ENCODE data around the gene RABEP2. TPM values are rescaled to one million over a fixed set of nuclear protein-coding genes. Genes with fewer than 3 reads are reported as not detected.
"Not testable (repeated sequence)": the region's sequence is repeated elsewhere in the genome, so short reads cannot be mapped to it uniquely, and the experiment has no call there.

Gene RABEP2
- total RNA-seq, 1 experiment from 2014 or later = 47.3 TPM

DNA sequence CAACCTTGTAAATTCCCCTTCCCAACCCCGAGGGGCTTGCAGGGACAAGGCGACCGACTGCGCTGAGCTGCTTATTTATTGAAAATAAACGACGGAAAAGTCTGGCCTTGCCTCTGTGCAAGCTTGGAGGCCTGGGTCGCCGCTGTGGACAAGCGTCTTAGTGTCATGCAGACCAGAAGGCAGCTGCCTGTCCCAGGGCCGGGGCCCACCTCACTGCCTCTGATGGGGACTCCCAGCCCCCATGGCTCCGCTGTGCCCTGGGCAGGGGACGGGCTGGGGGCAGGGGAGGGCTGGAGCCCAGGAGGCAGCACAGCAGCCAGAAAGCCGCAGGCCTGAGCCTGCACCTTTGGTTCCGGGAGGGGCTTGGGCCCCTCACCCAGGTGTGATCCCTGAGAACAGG, 20.7 kb downstream of the RABEP2 start:
- DNase-seq (ENCODE audit: low spot score) = no peak

DNA sequence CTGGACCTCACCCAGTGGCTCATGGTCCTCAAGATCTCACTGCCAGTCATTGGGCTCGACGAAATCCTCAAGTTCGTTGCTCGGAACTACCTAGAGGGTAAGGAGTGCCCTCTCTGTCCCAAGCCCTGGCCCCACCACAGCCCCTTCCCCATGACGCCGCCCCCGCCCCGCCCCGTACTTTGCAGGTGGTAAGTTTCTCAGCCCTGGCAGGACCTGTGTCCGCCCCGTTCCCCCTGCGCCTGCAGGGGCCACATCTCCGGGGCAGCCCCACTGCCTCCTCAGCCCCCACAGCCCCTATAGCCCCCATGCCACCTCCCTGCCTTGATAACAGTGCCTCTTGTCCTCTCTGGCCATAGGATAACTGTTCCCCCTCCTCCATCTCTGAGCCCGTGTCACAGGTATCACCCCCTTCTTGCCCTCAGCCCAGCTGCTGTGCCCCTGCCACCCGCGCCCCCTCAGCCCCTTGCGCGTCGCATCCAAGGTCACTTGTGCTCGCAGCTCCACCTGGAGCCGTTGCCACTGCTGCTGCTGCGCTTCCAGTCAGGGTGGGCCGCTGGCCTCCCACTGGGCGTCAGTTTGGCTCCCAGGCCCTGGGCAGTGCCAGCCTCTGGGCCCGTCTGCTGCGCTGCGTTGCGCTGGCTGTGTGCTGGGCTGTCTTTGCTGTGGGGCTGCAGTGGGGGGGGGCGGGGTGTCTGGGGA, 21.5 kb downstream of the RABEP2 start:
- DNase-seq (ENCODE audit: low spot score) = no peak

GRCh38 chr16:28902909-28903308, 22.1 kb downstream of the RABEP2 start:
- no peak for DNase-seq (ENCODE audit: low spot score)

- DNase-seq (ENCODE audit: low spot score) = no peak
Measured at GRCh38 chr16:28901862-28902261, 23.2 kb downstream of the RABEP2 start.

DNA sequence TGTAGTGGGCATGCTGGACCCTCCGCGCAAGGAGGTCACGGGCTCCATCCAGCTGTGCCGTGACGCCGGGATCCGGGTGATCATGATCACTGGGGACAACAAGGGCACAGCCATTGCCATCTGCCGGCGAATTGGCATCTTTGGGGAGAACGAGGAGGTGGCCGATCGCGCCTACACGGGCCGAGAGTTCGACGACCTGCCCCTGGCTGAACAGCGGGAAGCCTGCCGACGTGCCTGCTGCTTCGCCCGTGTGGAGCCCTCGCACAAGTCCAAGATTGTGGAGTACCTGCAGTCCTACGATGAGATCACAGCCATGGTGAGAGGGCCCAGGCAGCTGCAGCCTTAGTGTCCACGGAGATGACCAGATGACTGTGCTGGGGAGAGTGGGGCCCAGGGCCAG, 24.4 kb downstream of the RABEP2 start:
- no peak for DNase-seq (ENCODE audit: low spot score)

- DNase-seq (ENCODE audit: low spot score) = no peak
Measured at GRCh38 chr16:28899882-28900590, 25.0 kb downstream of the RABEP2 start.

GRCh38 chr16:28898942-28899341, 26.1 kb downstream of the RABEP2 start:
- no peak for DNase-seq (ENCODE audit: low spot score)

- DNase-seq (ENCODE audit: low spot score) = no peak
Measured at GRCh38 chr16:28898266-28898665, 26.8 kb downstream of the RABEP2 start.

GRCh38 chr16:28897826-28898225, 27.2 kb downstream of the RABEP2 start:
- no peak for DNase-seq (ENCODE audit: low spot score)

GRCh38 chr16:28895609-28896008, 29.4 kb downstream of the RABEP2 start:
- DNase-seq (ENCODE audit: low spot score) = no peak

GRCh38 chr16:28893291-28893690, 31.7 kb downstream of the RABEP2 start:
- DNase-seq (ENCODE audit: low spot score) = no peak

DNA sequence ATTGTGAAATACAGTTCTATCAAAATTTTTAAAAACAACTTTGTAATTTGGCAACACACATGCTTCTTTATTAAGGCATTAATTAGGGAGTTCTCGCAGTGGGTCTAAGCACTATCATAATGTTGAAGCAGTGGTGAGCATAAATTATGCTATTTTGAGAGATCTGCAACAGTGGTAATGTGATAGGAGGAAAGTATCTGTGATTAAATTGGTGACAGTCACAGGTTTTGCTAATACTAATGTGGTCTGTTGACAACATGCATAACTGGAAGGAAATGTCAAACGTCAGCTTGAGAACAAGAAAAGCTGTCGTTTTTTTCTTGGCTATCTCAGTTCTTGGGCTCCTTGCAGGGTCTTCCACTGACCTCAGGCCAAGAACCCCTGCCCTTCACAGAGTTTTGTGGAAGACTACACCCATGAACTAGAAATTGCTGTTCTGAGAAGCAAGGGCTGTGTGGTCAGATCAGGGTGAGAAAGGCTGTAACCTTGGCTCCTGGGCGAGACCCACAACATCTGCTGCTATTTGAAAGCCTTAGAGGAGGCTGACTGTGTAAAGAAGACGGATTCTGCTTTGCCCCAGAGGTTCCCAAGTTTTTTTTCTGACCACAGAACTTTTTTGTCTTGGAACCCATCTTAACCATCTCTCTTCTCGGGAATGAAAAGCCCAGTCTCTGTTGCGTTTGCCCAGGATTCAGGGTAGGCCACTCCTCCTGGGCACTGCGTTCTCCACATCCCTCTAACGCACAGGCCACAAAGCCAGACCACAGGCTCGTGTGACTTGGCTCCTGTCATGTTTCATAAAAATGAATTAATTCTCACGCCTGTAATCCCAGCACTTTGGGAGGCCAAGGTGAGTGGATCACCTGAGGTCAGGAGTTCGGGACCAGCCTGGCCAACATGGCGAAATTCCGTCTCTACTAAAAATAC, 32.8 kb downstream of the RABEP2 start:
- DNase-seq (ENCODE audit: low spot score) = no peak

DNA sequence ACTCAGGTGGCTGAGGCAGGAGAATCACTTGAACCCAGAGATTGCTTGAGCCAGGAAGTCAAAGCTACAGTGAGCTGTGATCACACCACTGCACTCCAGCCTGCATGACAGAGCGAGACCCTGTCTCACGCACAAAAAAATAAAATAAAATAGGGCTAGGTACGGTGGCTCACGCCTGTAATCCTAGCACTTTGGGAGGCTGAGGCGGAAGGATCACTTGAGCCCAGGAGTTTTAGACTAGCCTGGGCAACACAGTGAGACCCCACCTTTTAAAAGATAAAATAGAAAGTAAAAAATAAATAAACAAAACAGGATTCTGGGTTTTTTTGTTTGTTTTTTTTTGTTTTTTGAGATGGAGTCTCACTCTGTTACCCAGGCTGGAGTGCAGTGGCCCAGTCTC, 34.7 kb downstream of the RABEP2 start:
- not testable (repeated sequence) for DNase-seq (ENCODE audit: low spot score)

- no peak for DNase-seq (ENCODE audit: low spot score)
Measured at GRCh38 chr16:28886945-28887344, 38.1 kb downstream of the RABEP2 start.

DNA sequence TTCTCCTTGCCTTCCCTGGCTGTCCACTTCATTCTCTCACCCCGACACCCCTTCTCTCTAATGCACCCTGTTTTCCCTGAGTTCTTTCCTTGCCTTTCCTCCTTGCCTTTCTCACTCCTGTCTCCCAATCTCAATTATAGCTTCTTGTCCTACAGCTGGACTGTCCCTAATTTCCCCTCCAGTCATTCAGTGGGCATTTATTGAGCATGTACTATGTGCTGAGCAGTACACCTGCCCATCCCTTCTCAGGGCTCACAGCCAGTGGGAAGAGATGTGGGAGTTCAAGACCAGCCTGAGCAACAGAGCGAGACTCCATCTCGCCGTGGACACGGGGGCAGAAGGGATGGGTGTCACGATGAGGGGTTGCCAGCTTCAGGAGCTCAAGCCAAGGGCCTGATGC, 41.0 kb downstream of the RABEP2 start:
- DNase-seq (ENCODE audit: low spot score) = no peak

GRCh38 chr16:28883221-28883996, 41.6 kb downstream of the RABEP2 start:
- no peak for DNase-seq (ENCODE audit: low spot score)

GRCh38 chr16:28882551-28883160, 42.4 kb downstream of the RABEP2 start:
- DNase-seq (ENCODE audit: low spot score) = no peak

- DNase-seq (ENCODE audit: low spot score) = not testable (repeated sequence)
Measured at GRCh38 chr16:28881565-28881964, 43.5 kb downstream of the RABEP2 start.

DNA sequence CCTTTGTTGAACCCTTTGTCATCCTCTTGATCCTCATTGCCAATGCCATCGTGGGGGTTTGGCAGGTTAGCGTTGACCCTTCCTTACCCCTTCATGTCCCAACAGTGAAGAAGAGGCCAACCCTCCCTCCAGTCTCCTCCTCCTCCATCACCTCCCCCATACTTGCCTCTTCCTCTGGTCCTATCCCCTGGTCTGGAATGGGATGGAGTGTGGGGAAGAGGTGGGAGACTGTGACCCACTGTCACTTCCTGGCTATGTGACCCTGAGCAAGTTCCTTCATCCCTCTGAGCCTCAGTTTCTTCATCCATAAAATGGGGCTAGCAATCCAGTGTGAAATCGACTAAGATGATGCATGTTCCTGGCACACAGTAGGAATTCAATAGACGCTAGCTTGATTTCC, 44.1 kb downstream of the RABEP2 start:
- no peak for DNase-seq (ENCODE audit: low spot score)

GRCh38 chr16:28880589-28880915, 44.5 kb downstream of the RABEP2 start:
- no peak for DNase-seq (ENCODE audit: low spot score)
